Measurements from ENCODE around the gene STAU1. TPM values are rescaled to one million over a fixed set of nuclear protein-coding genes. Genes with fewer than 3 reads are reported as not detected.

STAU1 gene, protein sequence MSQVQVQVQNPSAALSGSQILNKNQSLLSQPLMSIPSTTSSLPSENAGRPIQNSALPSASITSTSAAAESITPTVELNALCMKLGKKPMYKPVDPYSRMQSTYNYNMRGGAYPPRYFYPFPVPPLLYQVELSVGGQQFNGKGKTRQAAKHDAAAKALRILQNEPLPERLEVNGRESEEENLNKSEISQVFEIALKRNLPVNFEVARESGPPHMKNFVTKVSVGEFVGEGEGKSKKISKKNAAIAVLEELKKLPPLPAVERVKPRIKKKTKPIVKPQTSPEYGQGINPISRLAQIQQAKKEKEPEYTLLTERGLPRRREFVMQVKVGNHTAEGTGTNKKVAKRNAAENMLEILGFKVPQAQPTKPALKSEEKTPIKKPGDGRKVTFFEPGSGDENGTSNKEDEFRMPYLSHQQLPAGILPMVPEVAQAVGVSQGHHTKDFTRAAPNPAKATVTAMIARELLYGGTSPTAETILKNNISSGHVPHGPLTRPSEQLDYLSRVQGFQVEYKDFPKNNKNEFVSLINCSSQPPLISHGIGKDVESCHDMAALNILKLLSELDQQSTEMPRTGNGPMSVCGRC
- 10 to 100 TPM; 59.8 to 62.3 TPM for total RNA-seq

DNA sequence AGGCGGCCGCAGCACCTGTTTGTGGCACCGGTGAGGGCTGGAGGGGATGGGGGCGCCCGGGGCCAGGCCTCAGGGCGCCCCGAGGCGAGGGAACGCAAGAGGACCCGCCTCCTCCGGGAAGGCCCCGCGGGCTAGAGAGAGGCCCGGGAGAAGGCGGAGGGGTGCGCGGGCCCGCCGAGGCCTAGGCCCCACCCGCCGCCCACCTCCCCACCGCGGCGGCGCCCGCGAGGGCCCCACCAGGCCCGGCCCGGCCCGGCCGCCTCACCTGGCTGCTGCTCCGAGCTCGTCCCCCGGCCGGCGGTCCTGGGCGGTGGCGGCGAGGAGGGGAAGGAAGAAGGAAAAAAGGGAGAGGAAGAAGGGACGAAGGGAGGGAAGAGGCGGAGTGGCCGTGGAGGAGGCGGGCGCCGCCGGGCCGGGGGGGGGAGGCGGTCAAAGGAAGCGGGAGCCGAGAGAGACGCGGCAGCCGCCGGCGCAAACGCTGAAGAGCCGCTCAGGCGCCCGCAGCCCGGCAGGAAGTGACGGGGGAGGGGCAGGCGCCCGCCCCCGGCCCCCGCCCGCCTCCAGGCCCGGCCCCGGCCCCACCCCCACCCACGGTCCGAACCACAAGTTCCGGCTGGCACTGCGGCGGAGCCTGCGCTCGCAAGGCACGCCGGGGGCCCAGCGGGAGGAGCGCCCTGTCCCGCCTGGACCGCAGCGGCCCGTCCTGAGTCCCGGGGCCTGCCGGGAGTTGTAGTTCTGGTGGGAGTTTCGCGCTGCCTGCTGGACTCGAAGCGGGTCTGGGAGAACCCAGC lies at the start of gene STAU1:
TSS of gene STAU1 (minus strand) at position 484 of the 791 bp plus-strand sequence. CDS start 22,133 bp downstream, outside the sequence.
- Mint-ChIP-seq H3K9me3 (no peaks in the 10 kb centered on the region), H3K27me3 (no peaks in the 10 kb centered on the region), H3K27ac (peak within 1 kb of the TSS; percentile 89), H3K36me3 (peaks cover 12% of the 10 kb centered on the region), H3K4me1 (ENCODE audit: low read depth) (peaks cover 36% of the 10 kb centered on the region), H3K4me3 (peak within 1 kb of the TSS; percentile 87)
- ChIA-PET CTCF (interaction anchor here (0.8 to 2.3 kb wide), 4 partner anchors 10 to 55 kb away, joined by 3 to 20 read pairs (median 6); no protein-coding TSS in a partner anchor), POLR2A (interaction anchor here (1.5 to 3.8 kb wide), 4 partner anchors 22 to 88 kb away, joined by 5 to 26 read pairs (median 6); no protein-coding TSS in a partner anchor)
- DNase-seq: peak; percentile 96
- intact Hi-C loops (cut with micrococcal nuclease): loop anchor here (1.0 kb wide), 4 partner anchors 22 to 142 kb away; partner anchors contain the start of genes CSE1L, DDX27 and ZNFX1

GRCh38 chr20:49237531-49237930 lies 49.4 kb upstream of the STAU1 start:
- Mint-ChIP-seq H3K27me3 (no peaks in the 10 kb centered on the region), H3K4me3 (no peak overlapping the region), H3K36me3 (peaks cover 56% of the 10 kb centered on the region), H3K4me1 (ENCODE audit: low read depth) (no peaks in the 10 kb centered on the region), H3K27ac (no peak overlapping the region), H3K9me3 (no peaks in the 10 kb centered on the region)
- ChIA-PET POLR2A (interaction anchor here (1.8 kb wide), 1 partner anchor 19 kb away, joined by 4 read pairs; no protein-coding TSS in a partner anchor), CTCF (interaction anchor here (2.4 to 2.5 kb wide), 2 partner anchors 10 to 20 kb away, joined by 7 to 12 read pairs; no protein-coding TSS in a partner anchor)
- intact Hi-C loops (cut with micrococcal nuclease): no loop called here
- DNase-seq: no peak

- no peak overlapping the region for H3K27ac Mint-ChIP-seq
- DNase-seq: no peak
- no peak overlapping the region for H3K4me3 Mint-ChIP-seq
- CTCF ChIA-PET: interaction anchor here (2.4 to 2.5 kb wide), 2 partner anchors 11 to 19 kb away, joined by 7 to 12 read pairs; no protein-coding TSS in a partner anchor
- no peaks in the 10 kb centered on the region for H3K4me1 Mint-ChIP-seq (ENCODE audit: low read depth)
- no peaks in the 10 kb centered on the region for H3K27me3 Mint-ChIP-seq
- no peaks in the 10 kb centered on the region for H3K9me3 Mint-ChIP-seq
- POLR2A ChIA-PET: interaction anchor here (0.7 kb wide), 1 partner anchor 11 kb away, joined by 4 read pairs; no protein-coding TSS in a partner anchor
- intact Hi-C loops (cut with micrococcal nuclease): no loop called here
- peaks cover 51% of the 10 kb centered on the region for H3K36me3 Mint-ChIP-seq
Measured at GRCh38 chr20:49236301-49236700, 48.2 kb upstream of the STAU1 start.

GRCh38 chr20:49234831-49235230 lies 46.7 kb upstream of the STAU1 start:
- H3K27ac Mint-ChIP-seq: no peak overlapping the region
- peaks cover 59% of the 10 kb centered on the region for H3K36me3 Mint-ChIP-seq
- POLR2A ChIA-PET: no interaction called here
- H3K4me3 Mint-ChIP-seq: no peak overlapping the region
- H3K27me3 Mint-ChIP-seq: no peaks in the 10 kb centered on the region
- intact Hi-C loops (cut with micrococcal nuclease): no loop called here
- CTCF ChIA-PET: interaction anchor here (0.6 kb wide), 1 partner anchor 324 kb away, joined by 3 read pairs; no protein-coding TSS in a partner anchor
- no peak for DNase-seq
- no peaks in the 10 kb centered on the region for H3K9me3 Mint-ChIP-seq
- H3K4me1 Mint-ChIP-seq (ENCODE audit: low read depth): no peaks in the 10 kb centered on the region

- no peaks in the 10 kb centered on the region for H3K27me3 Mint-ChIP-seq
- peaks cover 58% of the 10 kb centered on the region for H3K36me3 Mint-ChIP-seq
- CTCF ChIA-PET: no interaction called here
- no peak overlapping the region for H3K4me3 Mint-ChIP-seq
- no peak overlapping the region for H3K27ac Mint-ChIP-seq
- no peaks in the 10 kb centered on the region for H3K9me3 Mint-ChIP-seq
- intact Hi-C loops (cut with micrococcal nuclease): no loop called here
- no peak for DNase-seq
- H3K4me1 Mint-ChIP-seq (ENCODE audit: low read depth): no peaks in the 10 kb centered on the region
- POLR2A ChIA-PET: no interaction called here
Measured at GRCh38 chr20:49233226-49233625, 45.1 kb upstream of the STAU1 start.

DNA sequence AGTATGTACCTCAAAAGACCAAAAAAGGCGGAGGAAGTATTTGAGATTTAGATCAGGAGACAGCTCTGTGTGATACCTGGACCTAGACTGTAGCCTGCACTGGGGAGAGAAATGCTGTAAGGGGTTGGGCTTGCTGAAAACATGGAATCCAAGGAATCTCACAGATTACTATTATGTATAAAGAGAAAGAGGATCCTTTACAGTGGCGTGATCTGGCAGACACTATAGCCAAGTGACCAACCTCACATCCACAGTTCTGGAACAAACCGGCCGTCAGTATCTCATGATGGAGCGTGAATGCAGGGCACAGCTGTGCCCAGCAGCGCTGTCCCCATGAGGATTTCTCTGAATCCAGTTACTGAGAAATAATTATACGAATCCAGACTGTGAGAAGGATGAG lies 43.3 kb upstream of the STAU1 start:
- Mint-ChIP-seq H3K27me3 (no peaks in the 10 kb centered on the region), H3K9me3 (no peaks in the 10 kb centered on the region), H3K27ac (no peak overlapping the region), H3K36me3 (peaks cover 53% of the 10 kb centered on the region), H3K4me3 (no peak overlapping the region), H3K4me1 (ENCODE audit: low read depth) (no peaks in the 10 kb centered on the region)
- ChIA-PET POLR2A (no interaction called here), CTCF (interaction anchor here (1.6 kb wide), 1 partner anchor 14 kb away, joined by 5 read pairs; no protein-coding TSS in a partner anchor)
- no peak for DNase-seq
- intact Hi-C loops (cut with micrococcal nuclease): no loop called here

- H3K9me3 Mint-ChIP-seq: no peaks in the 10 kb centered on the region
- no peaks in the 10 kb centered on the region for H3K27me3 Mint-ChIP-seq
- intact Hi-C loops (cut with micrococcal nuclease): no loop called here
- ChIA-PET CTCF (no interaction called here), POLR2A (no interaction called here)
- H3K4me1 Mint-ChIP-seq (ENCODE audit: low read depth): no peaks in the 10 kb centered on the region
- peaks cover 55% of the 10 kb centered on the region for H3K36me3 Mint-ChIP-seq
- H3K4me3 Mint-ChIP-seq: no peak overlapping the region
- no peak overlapping the region for H3K27ac Mint-ChIP-seq
- no peak for DNase-seq
Measured at GRCh38 chr20:49230561-49231133, 42.5 kb upstream of the STAU1 start.

DNA sequence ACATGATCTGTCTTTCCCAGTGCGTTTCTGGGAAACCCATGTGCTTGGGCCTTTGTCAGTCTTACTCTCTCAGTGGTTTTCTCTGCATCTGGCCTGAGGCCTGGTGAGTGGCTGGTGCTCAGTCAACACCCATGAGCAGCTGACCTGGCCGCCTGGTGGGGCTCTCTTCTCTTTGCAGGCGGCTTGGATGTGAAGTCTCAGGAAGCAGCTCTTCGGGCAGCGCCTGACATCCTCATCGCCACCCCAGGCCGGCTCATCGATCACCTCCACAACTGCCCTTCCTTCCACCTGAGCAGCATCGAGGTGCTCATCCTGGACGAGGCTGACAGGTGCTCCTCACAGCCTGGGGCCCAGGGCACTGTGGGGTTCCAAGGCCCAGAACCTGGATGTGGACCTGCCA lies 41.9 kb upstream of the STAU1 start:
- H3K4me1 Mint-ChIP-seq (ENCODE audit: low read depth): no peaks in the 10 kb centered on the region
- DNase-seq: no peak
- peaks cover 57% of the 10 kb centered on the region for H3K36me3 Mint-ChIP-seq
- intact Hi-C loops (cut with micrococcal nuclease): no loop called here
- no peaks in the 10 kb centered on the region for H3K27me3 Mint-ChIP-seq
- no peaks in the 10 kb centered on the region for H3K9me3 Mint-ChIP-seq
- H3K27ac Mint-ChIP-seq: no peak overlapping the region
- no peak overlapping the region for H3K4me3 Mint-ChIP-seq
- POLR2A ChIA-PET: no interaction called here
- CTCF ChIA-PET: no interaction called here

- POLR2A ChIA-PET: no interaction called here
- no peak for DNase-seq
- H3K4me1 Mint-ChIP-seq (ENCODE audit: low read depth): no peaks in the 10 kb centered on the region
- H3K4me3 Mint-ChIP-seq: no peak overlapping the region
- H3K36me3 Mint-ChIP-seq: peaks cover 58% of the 10 kb centered on the region
- H3K27me3 Mint-ChIP-seq: no peaks in the 10 kb centered on the region
- intact Hi-C loops (cut with micrococcal nuclease): no loop called here
- H3K27ac Mint-ChIP-seq: no peak overlapping the region
- CTCF ChIA-PET: no interaction called here
- H3K9me3 Mint-ChIP-seq: no peaks in the 10 kb centered on the region
Measured at GRCh38 chr20:49229381-49229780, 41.2 kb upstream of the STAU1 start.

- intact Hi-C loops (cut with micrococcal nuclease): no loop called here
- no peak for DNase-seq
- ChIA-PET CTCF (interaction anchor here (0.7 to 1.0 kb wide), 2 partner anchors 11 to 13 kb away, joined by 3 to 5 read pairs; no protein-coding TSS in a partner anchor), POLR2A (no interaction called here)
- Mint-ChIP-seq H3K27me3 (no peaks in the 10 kb centered on the region), H3K4me3 (no peak overlapping the region), H3K4me1 (ENCODE audit: low read depth) (peaks cover 2% of the 10 kb centered on the region), H3K36me3 (peaks cover 57% of the 10 kb centered on the region), H3K27ac (no peak overlapping the region), H3K9me3 (no peaks in the 10 kb centered on the region)
Measured at GRCh38 chr20:49228676-49229075, 40.5 kb upstream of the STAU1 start.

DNA sequence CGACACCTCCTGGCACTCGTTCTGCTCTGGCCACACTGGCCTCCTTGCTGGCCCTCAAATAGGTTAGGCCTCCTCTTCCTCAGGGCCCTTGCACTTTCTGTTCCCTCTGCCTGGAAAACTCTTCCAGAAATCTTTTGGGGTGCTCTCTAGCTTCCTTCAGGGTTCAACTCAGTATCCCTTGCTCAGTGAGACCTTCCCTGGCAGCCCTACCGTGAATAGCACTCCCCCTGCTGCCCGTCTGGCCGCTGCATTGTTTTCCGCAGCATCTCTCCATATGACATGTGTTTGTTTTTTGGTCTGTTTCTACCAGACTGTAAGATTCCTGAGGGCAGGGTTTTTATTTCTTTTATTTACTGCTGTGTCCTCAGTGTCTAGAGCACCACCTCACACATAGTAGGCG lies 37.8 kb upstream of the STAU1 start:
- Mint-ChIP-seq H3K4me1 (ENCODE audit: low read depth) (peaks cover 6% of the 10 kb centered on the region), H3K27ac (no peak overlapping the region), H3K36me3 (peaks cover 56% of the 10 kb centered on the region), H3K9me3 (no peaks in the 10 kb centered on the region), H3K4me3 (no peak overlapping the region), H3K27me3 (no peaks in the 10 kb centered on the region)
- intact Hi-C loops (cut with micrococcal nuclease): no loop called here
- ChIA-PET POLR2A (no interaction called here), CTCF (interaction anchor here (0.7 kb wide), 1 partner anchor 141 kb away, joined by 3 read pairs; no protein-coding TSS in a partner anchor)
- no peak for DNase-seq
